H1 (cell line): Measurements from ENCODE around the gene MEGF11. TPM values are rescaled to one million over a fixed set of nuclear protein-coding genes. Genes with fewer than 3 reads are reported as not detected.

Source experiments
- BRCA1 ChIP-seq: IDR thresholded peaks from 2 replicates; pipeline ENCODE4 v1.6.1; 2012; ENCODE audit warnings: low read depth, low read length, improper control_type of control experiment
- CBX8 ChIP-seq: fragments of 300-800, 300-1000 bp; sonication (generic); IDR thresholded peaks from 2 replicates; pipeline ENCODE4 v1.7.1; 2016; ENCODE audit warnings: low read depth, low read length, borderline replicate concordance
- CHD2 ChIP-seq: IDR thresholded peaks from 2 replicates; pipeline ENCODE4 v1.6.1; 2012; ENCODE audit warnings: low read length, improper control_type of control experiment
- E2F6 ChIP-seq: IDR thresholded peaks from 2 replicates; pipeline ENCODE4 v1.6.1; 2012; ENCODE audit warnings: inconsistent platforms
- GTF2F1 ChIP-seq: IDR thresholded peaks from 2 replicates; pipeline ENCODE4 v1.6.1; 2012; ENCODE audit warnings: low read depth, low read length, improper control_type of control experiment, borderline replicate concordance
- SIRT6 ChIP-seq: IDR thresholded peaks from one replicate; pipeline ENCODE4 v1.7.1; 2012; ENCODE audit warnings: low read length, inconsistent platforms
- polyA plus RNA-seq, 7 experiments: library from polyadenylated mRNA; depleted of rRNA in 3 of 7; stranded (reverse) in 5 of 7; unstranded in 2 of 7; fragments of >200 nt in 5 of 7; fragments of 200-250 nt in 2 of 7; gene quantifications; 1 replicate in 5 of 7; 2 replicates in 1 of 7; 4 replicates in 1 of 7; pipeline versions ENCODE4 v1.2.1 to v1.2.3, GENCODE V29; 2011 to 2013; ENCODE audit warnings: missing spikeins in 2 of 7, mixed read lengths in 2 of 7
- total RNA-seq: library from RNA; stranded (reverse); fragmentation: NEBNext Ultra II Directional; extraction: Animal tissue kit (Norgen Biotek cat#: 25700); gene quantifications from 2 replicates; pipeline ENCODE4 v1.2.1, GENCODE V29; 2021
- TF ChIP-seq, protein P1 (sequence below): fragments of 300-600 bp; sonication (generic); IDR thresholded peaks from 2 replicates; pipeline ENCODE4 v1.7.1; 2012; ENCODE audit warnings: low read length, moderate library complexity, mild to moderate bottlenecking, inconsistent platforms; ENCODE audit not compliant: insufficient replicate concordance

The MEGF11 gene
- total and polyA plus RNA-seq, 2 of the 8 experiments (the other 6 are each of a cell fraction or from before 2014, with no cell fraction given), result 4.4 to 4.8 TPM

DNA sequence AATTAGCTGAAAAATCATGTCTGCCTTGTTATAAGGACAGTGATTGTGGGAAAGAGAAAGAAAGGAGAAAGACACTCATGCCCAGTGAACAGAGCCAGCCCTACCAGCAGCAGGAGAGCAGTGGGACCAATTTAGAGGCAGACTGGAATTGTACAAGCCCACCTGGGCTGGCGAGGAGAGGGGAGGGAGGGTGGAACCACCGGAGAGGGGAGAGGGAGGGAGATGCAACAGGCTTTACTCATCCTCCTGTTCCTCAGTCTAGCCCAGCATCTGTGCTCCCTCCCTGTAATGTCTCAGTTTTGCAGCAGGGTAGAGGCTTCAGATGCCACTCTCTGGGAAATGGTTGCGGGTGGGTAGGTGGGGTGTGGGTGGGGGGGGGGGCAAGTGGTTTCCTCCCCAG, 329.5 kb downstream of the MEGF11 start (continued):
- no peak for TF ChIP-seq GTF2F1
- TF ChIP-seq, protein P1, sequence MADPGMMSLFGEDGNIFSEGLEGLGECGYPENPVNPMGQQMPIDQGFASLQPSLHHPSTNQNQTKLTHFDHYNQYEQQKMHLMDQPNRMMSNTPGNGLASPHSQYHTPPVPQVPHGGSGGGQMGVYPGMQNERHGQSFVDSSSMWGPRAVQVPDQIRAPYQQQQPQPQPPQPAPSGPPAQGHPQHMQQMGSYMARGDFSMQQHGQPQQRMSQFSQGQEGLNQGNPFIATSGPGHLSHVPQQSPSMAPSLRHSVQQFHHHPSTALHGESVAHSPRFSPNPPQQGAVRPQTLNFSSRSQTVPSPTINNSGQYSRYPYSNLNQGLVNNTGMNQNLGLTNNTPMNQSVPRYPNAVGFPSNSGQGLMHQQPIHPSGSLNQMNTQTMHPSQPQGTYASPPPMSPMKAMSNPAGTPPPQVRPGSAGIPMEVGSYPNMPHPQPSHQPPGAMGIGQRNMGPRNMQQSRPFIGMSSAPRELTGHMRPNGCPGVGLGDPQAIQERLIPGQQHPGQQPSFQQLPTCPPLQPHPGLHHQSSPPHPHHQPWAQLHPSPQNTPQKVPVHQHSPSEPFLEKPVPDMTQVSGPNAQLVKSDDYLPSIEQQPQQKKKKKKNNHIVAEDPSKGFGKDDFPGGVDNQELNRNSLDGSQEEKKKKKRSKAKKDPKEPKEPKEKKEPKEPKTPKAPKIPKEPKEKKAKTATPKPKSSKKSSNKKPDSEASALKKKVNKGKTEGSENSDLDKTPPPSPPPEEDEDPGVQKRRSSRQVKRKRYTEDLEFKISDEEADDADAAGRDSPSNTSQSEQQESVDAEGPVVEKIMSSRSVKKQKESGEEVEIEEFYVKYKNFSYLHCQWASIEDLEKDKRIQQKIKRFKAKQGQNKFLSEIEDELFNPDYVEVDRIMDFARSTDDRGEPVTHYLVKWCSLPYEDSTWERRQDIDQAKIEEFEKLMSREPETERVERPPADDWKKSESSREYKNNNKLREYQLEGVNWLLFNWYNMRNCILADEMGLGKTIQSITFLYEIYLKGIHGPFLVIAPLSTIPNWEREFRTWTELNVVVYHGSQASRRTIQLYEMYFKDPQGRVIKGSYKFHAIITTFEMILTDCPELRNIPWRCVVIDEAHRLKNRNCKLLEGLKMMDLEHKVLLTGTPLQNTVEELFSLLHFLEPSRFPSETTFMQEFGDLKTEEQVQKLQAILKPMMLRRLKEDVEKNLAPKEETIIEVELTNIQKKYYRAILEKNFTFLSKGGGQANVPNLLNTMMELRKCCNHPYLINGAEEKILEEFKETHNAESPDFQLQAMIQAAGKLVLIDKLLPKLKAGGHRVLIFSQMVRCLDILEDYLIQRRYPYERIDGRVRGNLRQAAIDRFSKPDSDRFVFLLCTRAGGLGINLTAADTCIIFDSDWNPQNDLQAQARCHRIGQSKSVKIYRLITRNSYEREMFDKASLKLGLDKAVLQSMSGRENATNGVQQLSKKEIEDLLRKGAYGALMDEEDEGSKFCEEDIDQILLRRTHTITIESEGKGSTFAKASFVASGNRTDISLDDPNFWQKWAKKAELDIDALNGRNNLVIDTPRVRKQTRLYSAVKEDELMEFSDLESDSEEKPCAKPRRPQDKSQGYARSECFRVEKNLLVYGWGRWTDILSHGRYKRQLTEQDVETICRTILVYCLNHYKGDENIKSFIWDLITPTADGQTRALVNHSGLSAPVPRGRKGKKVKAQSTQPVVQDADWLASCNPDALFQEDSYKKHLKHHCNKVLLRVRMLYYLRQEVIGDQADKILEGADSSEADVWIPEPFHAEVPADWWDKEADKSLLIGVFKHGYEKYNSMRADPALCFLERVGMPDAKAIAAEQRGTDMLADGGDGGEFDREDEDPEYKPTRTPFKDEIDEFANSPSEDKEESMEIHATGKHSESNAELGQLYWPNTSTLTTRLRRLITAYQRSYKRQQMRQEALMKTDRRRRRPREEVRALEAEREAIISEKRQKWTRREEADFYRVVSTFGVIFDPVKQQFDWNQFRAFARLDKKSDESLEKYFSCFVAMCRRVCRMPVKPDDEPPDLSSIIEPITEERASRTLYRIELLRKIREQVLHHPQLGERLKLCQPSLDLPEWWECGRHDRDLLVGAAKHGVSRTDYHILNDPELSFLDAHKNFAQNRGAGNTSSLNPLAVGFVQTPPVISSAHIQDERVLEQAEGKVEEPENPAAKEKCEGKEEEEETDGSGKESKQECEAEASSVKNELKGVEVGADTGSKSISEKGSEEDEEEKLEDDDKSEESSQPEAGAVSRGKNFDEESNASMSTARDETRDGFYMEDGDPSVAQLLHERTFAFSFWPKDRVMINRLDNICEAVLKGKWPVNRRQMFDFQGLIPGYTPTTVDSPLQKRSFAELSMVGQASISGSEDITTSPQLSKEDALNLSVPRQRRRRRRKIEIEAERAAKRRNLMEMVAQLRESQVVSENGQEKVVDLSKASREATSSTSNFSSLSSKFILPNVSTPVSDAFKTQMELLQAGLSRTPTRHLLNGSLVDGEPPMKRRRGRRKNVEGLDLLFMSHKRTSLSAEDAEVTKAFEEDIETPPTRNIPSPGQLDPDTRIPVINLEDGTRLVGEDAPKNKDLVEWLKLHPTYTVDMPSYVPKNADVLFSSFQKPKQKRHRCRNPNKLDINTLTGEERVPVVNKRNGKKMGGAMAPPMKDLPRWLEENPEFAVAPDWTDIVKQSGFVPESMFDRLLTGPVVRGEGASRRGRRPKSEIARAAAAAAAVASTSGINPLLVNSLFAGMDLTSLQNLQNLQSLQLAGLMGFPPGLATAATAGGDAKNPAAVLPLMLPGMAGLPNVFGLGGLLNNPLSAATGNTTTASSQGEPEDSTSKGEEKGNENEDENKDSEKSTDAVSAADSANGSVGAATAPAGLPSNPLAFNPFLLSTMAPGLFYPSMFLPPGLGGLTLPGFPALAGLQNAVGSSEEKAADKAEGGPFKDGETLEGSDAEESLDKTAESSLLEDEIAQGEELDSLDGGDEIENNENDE, result no peak
- no peak for TF ChIP-seq CHD2
- no peak for TF ChIP-seq BRCA1
- no peak for TF ChIP-seq SIRT6
- TF ChIP-seq CBX8, result no peak
- TF ChIP-seq E2F6, result no peak
